Stromal cell of bone marrow (primary cell): Measurements from ENCODE around the gene CYTH4.
A peak's percentile ranks its signal among the peaks of the same experiment; 100 is the strongest.

ENCODE experiments used
- DNase-seq: peaks from one replicate; pipeline ENCODE4 v3.0.0-alpha.2; 2012; ENCODE audit warnings: low read depth

CYTH4 gene

GRCh38 chr22:37291559-37292298, 9.4 kb downstream of the CYTH4 start:
- no peak for DNase-seq

GRCh38 chr22:37292641-37293040, 10.3 kb downstream of the CYTH4 start:
- DNase-seq, result no peak

GRCh38 chr22:37293172-37293571, 10.9 kb downstream of the CYTH4 start:
- DNase-seq, result no peak

GRCh38 chr22:37294747-37295146, 12.4 kb downstream of the CYTH4 start:
- DNase-seq, result no peak

- DNase-seq, result no peak
Observed at GRCh38 chr22:37295213-37295886, 13.0 kb downstream of the CYTH4 start.

GRCh38 chr22:37295946-37296345, 13.6 kb downstream of the CYTH4 start:
- no peak for DNase-seq

GRCh38 chr22:37298748-37299495, 16.6 kb downstream of the CYTH4 start:
- DNase-seq, result no peak

- DNase-seq, result no peak
Observed at GRCh38 chr22:37299969-37300509, 17.7 kb downstream of the CYTH4 start.

GRCh38 chr22:37300551-37301017, 18.3 kb downstream of the CYTH4 start:
- no peak for DNase-seq

- DNase-seq, result no peak
Observed at GRCh38 chr22:37301144-37301830, 19.0 kb downstream of the CYTH4 start.

GRCh38 chr22:37302674-37303555, 20.6 kb downstream of the CYTH4 start:
- no peak for DNase-seq

- DNase-seq, result peak; percentile 87
Observed at GRCh38 chr22:37303821-37304274, 21.5 kb downstream of the CYTH4 start.

- DNase-seq, result no peak
Observed at GRCh38 chr22:37304595-37305343, 22.5 kb downstream of the CYTH4 start.

GRCh38 chr22:37305887-37306286, 23.6 kb downstream of the CYTH4 start:
- DNase-seq, result no peak

GRCh38 chr22:37306494-37306829, 24.2 kb downstream of the CYTH4 start:
- no peak for DNase-seq

GRCh38 chr22:37308385-37309200, 26.3 kb downstream of the CYTH4 start:
- no peak for DNase-seq

- DNase-seq, result no peak
Observed at GRCh38 chr22:37309211-37310074, 27.1 kb downstream of the CYTH4 start.

GRCh38 chr22:37310075-37310606, 27.8 kb downstream of the CYTH4 start:
- DNase-seq, result no peak
